Smooth muscle cell of the brain vasculature (primary cell): Measurements from ENCODE around the gene ARAP1.

ENCODE experiments used
- DNase-seq: peaks from one replicate; pipeline ENCODE4 v3.0.0-alpha.2; 2012; ENCODE audit warnings: low read depth, low spot score

ARAP1 gene

DNA sequence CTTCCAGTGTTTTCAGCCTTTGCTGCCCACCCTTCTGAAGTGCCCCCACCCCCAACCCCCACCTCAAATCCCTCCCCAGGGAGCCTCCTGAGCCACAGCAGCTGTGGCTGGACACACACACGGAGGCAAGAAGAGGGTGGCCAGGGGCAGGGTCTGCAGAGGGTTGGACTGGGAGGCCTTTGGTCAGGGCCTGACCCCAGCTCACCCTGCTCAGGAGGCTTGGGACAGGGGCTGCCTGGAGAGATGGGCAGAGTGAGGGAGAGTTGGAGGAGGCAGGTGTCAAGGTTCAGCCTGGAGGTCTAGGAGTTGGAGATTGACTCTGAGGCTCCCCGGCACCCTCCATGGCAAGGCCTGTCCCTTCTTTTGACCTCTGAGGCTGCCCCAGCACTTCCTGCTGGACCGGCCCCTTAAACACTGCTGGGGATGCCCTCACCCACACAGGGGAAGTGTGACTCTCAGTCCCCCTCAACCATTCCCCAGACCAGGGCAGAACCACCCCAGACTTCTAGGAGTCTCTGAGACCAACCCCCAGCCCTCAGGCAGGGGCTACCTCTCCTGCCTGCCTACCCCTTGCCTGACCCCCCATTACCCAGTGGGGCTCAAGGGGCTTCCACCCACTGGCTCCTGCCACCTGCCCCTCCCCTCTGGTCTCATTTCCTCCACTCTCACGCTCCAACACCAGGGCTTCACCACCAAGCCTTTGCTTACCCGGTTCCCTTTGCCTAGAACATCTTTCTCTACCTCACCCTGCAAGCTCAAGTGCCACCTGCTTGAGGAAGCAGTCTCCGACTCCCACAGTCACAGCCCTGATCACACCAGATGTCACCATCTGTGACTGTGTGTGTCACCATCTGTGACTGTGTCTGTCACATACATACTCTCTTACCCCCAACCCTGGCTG lies 8.6 kb downstream of the ARAP1 start:
- no peak for DNase-seq

- no peak for DNase-seq
Measured at GRCh38 chr11:72742513-72743320, 9.5 kb downstream of the ARAP1 start.

GRCh38 chr11:72741849-72742512 lies 10.2 kb downstream of the ARAP1 start:
- no peak for DNase-seq

DNA sequence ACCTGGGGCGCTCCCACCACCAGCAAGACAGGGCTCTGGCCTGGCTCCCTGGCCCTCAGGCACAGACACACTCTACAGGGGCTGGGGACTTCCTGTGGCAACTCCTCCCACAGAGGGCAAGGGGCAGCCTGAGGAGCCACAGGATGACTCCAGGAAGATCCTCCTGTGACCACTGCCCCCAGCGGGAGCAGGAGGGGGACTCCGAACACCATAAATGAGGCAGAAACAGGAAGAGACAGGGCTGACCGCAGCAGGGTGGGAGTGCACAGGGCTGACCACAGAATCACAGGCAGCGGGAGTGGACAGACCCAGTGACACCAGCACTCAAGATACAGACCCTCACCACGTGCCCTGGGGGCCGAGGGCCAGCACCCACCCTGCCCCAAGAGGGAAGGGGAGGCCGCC lies 10.8 kb downstream of the ARAP1 start:
- DNase-seq = no peak

GRCh38 chr11:72740562-72741428 lies 11.4 kb downstream of the ARAP1 start:
- DNase-seq = no peak

GRCh38 chr11:72740060-72740424 lies 12.2 kb downstream of the ARAP1 start:
- no peak for DNase-seq

GRCh38 chr11:72739240-72740059 lies 12.8 kb downstream of the ARAP1 start:
- DNase-seq = no peak

DNA sequence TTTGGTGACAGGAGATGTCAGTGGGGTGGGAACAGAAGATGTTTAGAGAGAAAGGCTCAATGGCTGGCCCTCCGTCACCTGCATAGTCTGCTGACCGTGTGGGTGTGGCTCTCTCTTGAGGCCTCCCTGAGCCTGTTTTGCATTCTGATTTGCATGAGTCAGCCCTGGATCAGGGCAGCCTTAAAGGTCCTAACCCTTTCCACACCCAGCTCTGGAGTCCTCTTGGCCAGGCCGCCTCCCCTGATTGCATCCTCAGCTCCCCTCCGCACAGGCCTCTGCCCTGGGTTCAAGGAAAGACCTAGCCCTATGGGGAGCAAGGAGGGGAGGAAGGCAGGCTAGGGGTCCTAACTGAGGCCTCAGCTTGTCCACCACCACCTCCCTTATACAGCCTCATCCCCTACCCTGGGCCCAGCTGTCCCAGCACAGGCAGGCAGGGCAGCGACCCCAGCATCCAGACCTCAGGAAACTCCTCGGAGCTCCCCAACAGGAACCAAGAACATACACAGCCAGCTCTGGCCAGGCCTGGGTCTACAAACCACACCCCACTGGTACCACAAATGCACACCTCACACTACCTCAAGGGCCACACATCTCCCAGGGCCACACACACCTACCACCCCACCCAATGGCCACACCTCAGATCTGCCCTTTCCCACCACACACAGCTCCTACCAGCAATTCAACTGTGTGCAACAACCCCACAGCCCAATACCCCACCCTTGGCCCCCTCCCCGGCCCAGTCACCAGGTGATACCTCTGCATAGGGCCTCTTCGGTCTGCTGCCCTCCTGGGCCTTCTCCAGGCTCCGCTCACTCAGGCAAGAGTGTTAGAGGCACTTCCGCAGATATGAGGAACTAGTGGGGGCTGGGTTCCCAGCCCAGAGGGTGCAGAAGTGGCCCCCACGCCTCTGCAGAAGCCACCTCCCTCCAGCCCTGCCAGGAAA lies 13.7 kb downstream of the ARAP1 start:
- no peak for DNase-seq

GRCh38 chr11:72737336-72737735 lies 14.9 kb downstream of the ARAP1 start:
- no peak for DNase-seq

DNA sequence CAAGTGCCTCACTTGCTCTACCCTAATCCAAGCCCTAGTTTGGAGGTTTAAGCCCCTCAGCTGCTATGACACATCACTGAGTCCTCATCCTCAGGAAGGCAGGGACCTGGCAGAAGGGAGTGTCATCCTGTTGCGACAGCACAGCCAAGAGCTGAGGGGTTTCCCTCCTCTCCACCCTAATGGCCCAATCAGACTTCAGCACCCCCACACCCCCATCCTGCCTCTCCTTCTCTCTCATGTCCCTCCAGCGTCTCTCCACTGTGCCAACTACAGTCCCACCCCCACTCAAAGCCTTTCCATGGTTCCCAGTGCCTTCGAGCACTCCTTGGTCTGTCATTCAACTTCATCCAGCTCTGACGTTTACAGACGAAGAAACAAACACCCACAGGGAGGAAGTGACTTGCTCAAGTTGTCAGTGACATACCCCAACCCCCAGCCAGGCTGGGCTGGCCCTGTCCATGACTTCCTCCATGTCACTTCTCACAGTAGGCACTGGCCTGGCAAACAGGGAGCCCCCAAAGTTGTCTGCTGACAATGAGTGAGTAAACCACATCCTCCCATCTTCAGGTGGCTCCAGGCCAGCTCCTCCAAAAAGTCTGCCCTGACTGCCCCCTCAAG lies 15.6 kb downstream of the ARAP1 start:
- no peak for DNase-seq

DNA sequence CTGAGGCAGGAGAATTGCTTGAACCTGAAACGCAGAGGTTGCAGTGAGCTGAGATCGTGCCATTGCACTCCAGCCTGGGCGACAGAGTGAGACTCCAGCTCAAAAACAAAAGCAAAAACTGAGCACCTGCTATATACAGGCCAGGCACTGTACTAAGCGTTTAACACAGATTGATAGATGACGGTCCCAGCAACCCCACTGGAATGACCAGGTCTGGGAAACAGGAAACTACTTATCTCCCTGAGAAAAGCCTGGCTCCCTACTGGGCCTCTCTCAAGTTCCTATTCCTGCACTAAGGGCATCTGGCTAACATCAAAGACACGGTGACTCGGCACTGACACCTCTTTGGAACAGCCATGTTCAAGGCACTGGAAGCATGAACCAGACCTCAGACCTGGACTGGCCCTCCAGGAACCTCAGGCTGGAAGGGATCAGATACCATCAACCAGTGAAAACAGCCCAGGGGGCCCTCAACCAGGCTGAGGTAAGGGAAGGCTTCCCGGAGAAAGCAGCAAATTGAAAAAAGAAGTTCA lies 16.6 kb downstream of the ARAP1 start:
- DNase-seq = no peak

- DNase-seq = no peak
Measured at GRCh38 chr11:72732329-72732728, 19.9 kb downstream of the ARAP1 start.

GRCh38 chr11:72730737-72731136 lies 21.5 kb downstream of the ARAP1 start:
- DNase-seq = no peak

- DNase-seq = no peak
Measured at GRCh38 chr11:72730243-72730642, 22.0 kb downstream of the ARAP1 start.

GRCh38 chr11:72727521-72727920 lies 24.7 kb downstream of the ARAP1 start:
- DNase-seq = no peak

- DNase-seq = no peak
Measured at GRCh38 chr11:72726266-72727220, 25.7 kb downstream of the ARAP1 start.

- no peak for DNase-seq
Measured at GRCh38 chr11:72725724-72726028, 26.5 kb downstream of the ARAP1 start.
